ENCODE data around the gene MORN3.

- TF ChIP-seq POLR2AphosphoS5 (IDR thresholded peaks at IDR 0.05; ENCODE audit: low read depth, low read length) (no peak), FOXP2 (optimal IDR thresholded peaks at IDR 0.05; ENCODE audit: borderline replicate concordance, extremely low read depth, extremely low read length, insufficient read depth) (no peak), TAF1 (IDR thresholded peaks at IDR 0.05; ENCODE audit: borderline replicate concordance, insufficient read depth, low read length) (no peak), REST (IDR thresholded peaks at IDR 0.05; ENCODE audit: insufficient read depth in 1 of 2, low read depth in 2 of 2, low read length in 2 of 2) (no peak), SIN3A (IDR thresholded peaks at IDR 0.05; ENCODE audit: borderline replicate concordance, insufficient read depth, low read length) (no peak)
Measured at GRCh38 chr12:121678716-121679300, 9.4 kb upstream of the MORN3 start.

All from PFSK-1 (cell line).